ENCODE results near the gene FERMT3.
A peak's percentile ranks its signal among the peaks of the same experiment; 100 is the strongest.

The FERMT3 gene

GRCh38 chr11:64222651-64223000, 16.1 kb downstream of the FERMT3 start:
- TF ChIP-seq CTCF (IDR thresholded peaks at IDR 0.05; ENCODE audit: low read depth, low read length), result no peak
- no peak for DNase-seq (ENCODE audit: extremely low read depth, low read depth)

DNA sequence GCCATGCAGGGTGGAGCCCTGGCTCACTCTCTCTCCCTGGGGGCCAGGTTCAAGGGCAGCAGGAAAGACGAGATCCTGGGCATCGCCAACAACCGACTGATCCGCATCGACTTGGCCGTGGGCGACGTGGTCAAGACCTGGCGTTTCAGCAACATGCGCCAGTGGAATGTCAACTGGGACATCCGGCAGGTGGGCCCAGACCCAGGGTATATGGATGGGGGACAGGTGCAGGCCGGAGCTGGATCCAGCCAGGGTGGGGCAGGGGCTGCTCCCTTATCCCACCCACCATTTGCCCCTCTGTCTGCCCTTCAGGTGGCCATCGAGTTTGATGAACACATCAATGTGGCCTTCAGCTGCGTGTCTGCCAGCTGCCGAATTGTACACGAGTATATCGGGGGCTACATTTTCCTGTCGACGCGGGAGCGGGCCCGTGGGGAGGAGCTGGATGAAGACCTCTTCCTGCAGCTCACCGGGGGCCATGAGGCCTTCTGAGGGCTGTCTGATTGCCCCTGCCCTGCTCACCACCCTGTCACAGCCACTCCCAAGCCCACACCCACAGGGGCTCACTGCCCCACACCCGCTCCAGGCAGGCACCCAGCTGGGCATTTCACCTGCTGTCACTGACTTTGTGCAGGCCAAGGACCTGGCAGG, 16.6 kb downstream of the FERMT3 start:
- DNase-seq (ENCODE audit: extremely low read depth, low read depth), result no peak
- no peak for TF ChIP-seq CTCF (IDR thresholded peaks at IDR 0.05; ENCODE audit: low read depth, low read length)

GRCh38 chr11:64224151-64224890, 17.8 kb downstream of the FERMT3 start:
- no peak for TF ChIP-seq CTCF (IDR thresholded peaks at IDR 0.05; ENCODE audit: low read depth, low read length)
- DNase-seq (ENCODE audit: extremely low read depth, low read depth), result no peak

DNA sequence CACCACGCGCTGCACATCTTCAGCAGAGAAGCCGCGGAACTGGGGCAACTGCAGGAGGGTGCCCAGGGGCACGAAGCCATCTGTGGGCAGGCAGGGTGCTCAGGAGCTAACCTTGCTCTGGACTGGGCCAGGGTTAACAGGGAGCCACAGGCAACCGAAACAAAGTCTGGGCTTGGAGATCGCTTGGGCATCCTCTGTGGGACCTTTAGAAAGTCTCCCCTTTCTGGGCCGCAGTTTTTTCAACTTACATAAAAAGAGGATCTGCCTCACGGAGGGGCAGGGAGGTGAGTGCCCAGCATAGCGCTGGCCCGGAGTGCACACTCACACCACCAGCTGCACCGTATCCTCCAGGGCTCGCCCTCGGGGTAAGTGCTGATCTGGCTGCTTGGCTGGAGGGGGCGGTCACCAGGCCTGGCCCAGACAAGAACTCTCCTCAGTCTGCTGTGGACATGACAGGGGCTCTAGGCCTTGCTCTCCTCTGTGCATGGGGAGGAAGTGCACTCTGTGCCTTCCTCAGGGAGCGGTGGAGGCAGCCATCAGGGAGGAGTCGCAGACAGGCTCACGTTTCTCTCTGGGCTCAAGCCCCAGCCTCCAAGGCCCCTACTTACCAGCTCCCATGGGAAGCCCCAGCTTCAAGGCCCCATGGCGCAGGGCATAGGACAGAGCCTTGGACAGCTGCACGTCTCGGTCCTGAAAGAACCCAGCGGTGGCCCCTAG, 18.5 kb downstream of the FERMT3 start:
- no peak for TF ChIP-seq CTCF (IDR thresholded peaks at IDR 0.05; ENCODE audit: low read depth, low read length)
- no peak for DNase-seq (ENCODE audit: extremely low read depth, low read depth)

DNA sequence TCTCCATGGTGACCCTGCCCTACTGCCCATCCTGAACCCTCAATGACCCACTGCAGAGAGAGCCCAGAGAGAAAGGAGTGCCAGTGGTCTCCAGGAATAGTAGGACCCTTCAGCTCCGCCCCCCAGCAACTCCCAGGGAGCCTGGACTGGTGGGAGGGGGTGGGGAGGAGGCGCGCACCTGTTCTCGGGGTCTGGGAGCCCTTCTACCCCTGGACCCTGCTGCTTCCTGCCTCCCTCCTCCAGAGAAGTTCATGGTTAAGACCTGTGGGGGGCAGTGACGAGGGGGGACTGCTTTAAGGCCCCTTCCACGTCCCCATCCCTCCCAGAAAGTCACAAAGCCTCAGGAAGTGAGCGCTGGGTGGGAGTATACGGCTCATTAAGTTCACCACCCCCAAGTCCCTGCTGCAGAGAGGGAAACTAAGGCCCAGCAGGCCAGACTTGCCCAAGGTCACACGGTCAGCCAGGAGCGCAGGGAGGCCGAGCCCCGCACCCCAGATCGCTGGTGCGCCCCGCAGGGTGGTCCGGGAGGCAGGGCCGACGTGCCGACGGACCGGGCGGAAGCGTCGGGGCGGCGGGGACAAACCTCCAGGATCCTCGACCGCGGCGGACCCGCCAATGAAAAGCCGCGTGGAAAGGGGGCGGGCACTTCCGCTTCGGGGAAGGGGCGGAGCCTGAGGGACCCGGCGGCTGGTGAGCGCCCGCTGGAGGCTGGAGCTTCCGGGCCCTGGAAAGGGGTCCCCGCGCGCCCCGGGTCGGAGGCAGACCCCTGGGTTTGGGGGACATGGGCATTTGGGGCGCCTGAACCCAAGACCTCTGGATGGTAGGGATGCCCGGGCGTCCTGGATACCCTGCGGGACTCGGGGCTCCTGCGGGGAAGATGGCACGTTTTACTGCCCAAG, 19.3 kb downstream of the FERMT3 start, which contains the start of the genes NUDT22 and TRPT1:
Gene NUDT22 (plus strand): TSS at position 667 of the 899 bp plus-strand sequence. CDS start 379 bp downstream, outside the sequence.
Gene TRPT1 (minus strand): TSS at position 579 of the 899 bp plus-strand sequence. CDS start 326 bp downstream, at position 253.
- TF ChIP-seq CTCF (IDR thresholded peaks at IDR 0.05; ENCODE audit: low read depth, low read length), result peak; percentile 32
- no peak for DNase-seq (ENCODE audit: extremely low read depth, low read depth)

- no peak for DNase-seq (ENCODE audit: extremely low read depth, low read depth)
- TF ChIP-seq CTCF (IDR thresholded peaks at IDR 0.05; ENCODE audit: low read depth, low read length), result no peak
These were observed 20.1 kb downstream of the FERMT3 start for GRCh38 chr11:64226507-64227051.
